Transverse colon (tissue), 3 donors: ENCODE measurements around the gene PTMS.

Experiments
- POLR2A ChIP-seq: fragments of 450-650 bp; IDR thresholded peaks from one replicate; pipeline ENCODE4 v1.6.1; 2016; ENCODE audit warnings: antibody characterized with exemption, mild to moderate bottlenecking, moderate library complexity
- TF ChIP-seq, protein P1 (sequence below), 5 experiments: fragments of 200-600 bp in 3 of 5; fragments of 450-650 bp in 2 of 5; sonication (generic) in 3 of 5; IDR thresholded peaks; 1 replicate in 2 of 5; 2 replicates in 3 of 5; pipeline ENCODE4 v1.5.1; 2016 to 2017; ENCODE audit warnings: antibody characterized with exemption in 5 of 5, inconsistent platforms in 3 of 5, mild to moderate bottlenecking in 2 of 5, moderate library complexity in 1 of 5

DNA sequence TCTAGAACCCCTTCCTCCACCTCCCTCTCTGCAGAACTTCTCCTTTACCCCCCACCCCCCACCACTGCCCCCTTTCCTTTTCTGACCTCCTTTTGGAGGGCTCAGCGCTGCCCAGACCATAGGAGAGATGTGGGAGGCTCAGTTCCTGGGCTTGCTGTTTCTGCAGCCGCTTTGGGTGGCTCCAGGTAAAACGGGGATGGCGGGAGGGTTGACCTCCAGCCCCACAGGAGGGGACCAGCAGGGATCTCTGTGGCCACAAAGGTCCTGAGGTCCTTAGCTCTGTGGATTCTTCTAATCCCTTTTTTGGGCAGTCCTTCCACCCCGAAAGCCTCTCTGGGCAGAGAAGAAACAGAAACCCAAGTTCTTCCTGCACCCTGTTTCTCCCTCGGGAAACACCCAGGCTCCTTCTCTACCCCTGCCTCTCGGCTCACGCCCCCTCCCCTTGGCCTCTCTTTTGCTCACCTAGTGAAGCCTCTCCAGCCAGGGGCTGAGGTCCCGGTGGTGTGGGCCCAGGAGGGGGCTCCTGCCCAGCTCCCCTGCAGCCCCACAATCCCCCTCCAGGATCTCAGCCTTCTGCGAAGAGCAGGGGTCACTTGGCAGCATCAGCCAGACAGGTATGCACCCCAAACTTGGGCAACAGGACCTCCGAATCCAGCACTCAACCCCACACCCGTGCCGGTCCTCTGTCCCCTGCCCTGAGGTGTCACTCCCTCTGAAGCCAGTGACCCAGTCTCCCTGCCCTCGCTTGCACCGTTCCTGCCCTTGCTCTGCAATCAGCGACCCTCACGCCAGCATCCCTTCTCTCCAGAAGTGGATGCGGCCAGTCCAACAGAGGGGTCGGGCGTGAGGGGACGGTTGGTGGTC, 6.8 kb downstream of the PTMS start:
- no peak for TF ChIP-seq POLR2A
- TF ChIP-seq, protein P1, sequence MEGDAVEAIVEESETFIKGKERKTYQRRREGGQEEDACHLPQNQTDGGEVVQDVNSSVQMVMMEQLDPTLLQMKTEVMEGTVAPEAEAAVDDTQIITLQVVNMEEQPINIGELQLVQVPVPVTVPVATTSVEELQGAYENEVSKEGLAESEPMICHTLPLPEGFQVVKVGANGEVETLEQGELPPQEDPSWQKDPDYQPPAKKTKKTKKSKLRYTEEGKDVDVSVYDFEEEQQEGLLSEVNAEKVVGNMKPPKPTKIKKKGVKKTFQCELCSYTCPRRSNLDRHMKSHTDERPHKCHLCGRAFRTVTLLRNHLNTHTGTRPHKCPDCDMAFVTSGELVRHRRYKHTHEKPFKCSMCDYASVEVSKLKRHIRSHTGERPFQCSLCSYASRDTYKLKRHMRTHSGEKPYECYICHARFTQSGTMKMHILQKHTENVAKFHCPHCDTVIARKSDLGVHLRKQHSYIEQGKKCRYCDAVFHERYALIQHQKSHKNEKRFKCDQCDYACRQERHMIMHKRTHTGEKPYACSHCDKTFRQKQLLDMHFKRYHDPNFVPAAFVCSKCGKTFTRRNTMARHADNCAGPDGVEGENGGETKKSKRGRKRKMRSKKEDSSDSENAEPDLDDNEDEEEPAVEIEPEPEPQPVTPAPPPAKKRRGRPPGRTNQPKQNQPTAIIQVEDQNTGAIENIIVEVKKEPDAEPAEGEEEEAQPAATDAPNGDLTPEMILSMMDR (IDR thresholded peaks at IDR 0.05): no peak
